Liver (tissue), 9 donors: ENCODE data around the gene STK40. TPM values are rescaled to one million over a fixed set of nuclear protein-coding genes. Genes with fewer than 3 reads are reported as not detected.

Experiments used
- DNase-seq: peaks from one replicate; pipeline ENCODE4 v3.0.0-alpha.2; 2017; ENCODE audit warnings: low spot score
- H3K27ac ChIP-seq, 2 donors: one replicate each; pipeline ENCODE4 v1.7.0; 2013; ENCODE audit warnings: inconsistent platforms in 2 of 2, low read length in 2 of 2, control low read depth in 1 of 2, low read depth in 1 of 2, mild to moderate bottlenecking in 1 of 2
- H3K27me3 ChIP-seq, 4 donors: one replicate each; pipeline versions ENCODE4 v1.6.1 to v1.7.0; 2013; ENCODE audit warnings: low read length in 3 of 4, inconsistent platforms in 1 of 4, mild to moderate bottlenecking in 1 of 4, moderate library complexity in 1 of 4; ENCODE audit not compliant: control insufficient read depth in 4 of 4, insufficient read depth in 4 of 4
- H3K36me3 ChIP-seq, 4 donors: one replicate each; pipeline versions ENCODE4 v1.6.1 to v1.7.0; 2013; ENCODE audit warnings: low read length in 3 of 4, mild to moderate bottlenecking in 3 of 4, low read depth in 1 of 4, moderate library complexity in 1 of 4; ENCODE audit not compliant: control insufficient read depth in 4 of 4, insufficient read depth in 3 of 4
- H3K4me1 ChIP-seq, 4 donors: one replicate each; pipeline versions ENCODE4 v1.6.1 to v1.7.0; 2013; ENCODE audit warnings: low read length in 3 of 4, mild to moderate bottlenecking in 3 of 4, moderate library complexity in 1 of 4; ENCODE audit not compliant: control insufficient read depth in 4 of 4, insufficient read depth in 4 of 4
- H3K4me3 ChIP-seq, 3 donors: one replicate each; pipeline versions ENCODE4 v1.6.1 to v1.7.0; 2013; ENCODE audit warnings: low read length in 3 of 3, control low read depth in 1 of 3, low read depth in 1 of 3, mild to moderate bottlenecking in 1 of 3
- H3K9ac ChIP-seq, 2 donors: one replicate each; pipeline ENCODE4 v1.7.0; 2013; ENCODE audit warnings: low read length in 2 of 2, mild to moderate bottlenecking in 2 of 2, moderate library complexity in 2 of 2, control low read depth in 1 of 2, low read depth in 1 of 2
- H3K9me3 ChIP-seq, 4 donors: one replicate each; pipeline versions ENCODE4 v1.6.1 to v1.7.0; 2013; ENCODE audit warnings: low read length in 3 of 4; ENCODE audit not compliant: control insufficient read depth in 4 of 4
- ATF3 ChIP-seq: IDR thresholded peaks from 2 replicates; pipeline ENCODE4 v1.6.1; 2016; ENCODE audit warnings: antibody characterized with exemption
- EGR1 ChIP-seq, 2 donors: IDR thresholded peaks; 2 replicates each; pipeline ENCODE4 v1.6.1; 2016 to 2018; ENCODE audit warnings: antibody characterized with exemption in 2 of 2, low read depth in 2 of 2
- FOXA1 ChIP-seq: IDR thresholded peaks from 2 replicates; pipeline ENCODE4 v1.6.1; 2016; ENCODE audit warnings: antibody characterized with exemption
- FOXA2 ChIP-seq: IDR thresholded peaks from 2 replicates; pipeline ENCODE4 v1.6.1; 2016; ENCODE audit warnings: antibody characterized with exemption
- GABPA ChIP-seq, 2 donors: IDR thresholded peaks in 1 of 2; conservative IDR thresholded peaks in 1 of 2; 2 replicates each; pipeline ENCODE4 v1.6.1; 2016; ENCODE audit warnings: antibody characterized with exemption in 2 of 2, mild to moderate bottlenecking in 1 of 2, moderate library complexity in 1 of 2
- HNF4A ChIP-seq, 2 donors: conservative IDR thresholded peaks; 2 replicates each; pipeline ENCODE4 v1.6.1; 2016; ENCODE audit warnings: antibody characterized with exemption in 2 of 2, mild to moderate bottlenecking in 2 of 2
- JUND ChIP-seq, 2 donors: IDR thresholded peaks; 2 replicates each; pipeline ENCODE4 v1.6.1; 2016; ENCODE audit warnings: antibody characterized with exemption in 2 of 2
- MAX ChIP-seq: IDR thresholded peaks from 2 replicates; pipeline ENCODE4 v1.6.1; 2016; ENCODE audit warnings: antibody characterized with exemption
- NR2F2 ChIP-seq: IDR thresholded peaks from 2 replicates; pipeline ENCODE4 v1.6.1; 2016; ENCODE audit warnings: antibody characterized with exemption
- RAD21 ChIP-seq, 2 donors: IDR thresholded peaks; 2 replicates each; pipeline ENCODE4 v1.6.1; 2016; ENCODE audit warnings: antibody characterized with exemption in 2 of 2, mild to moderate bottlenecking in 2 of 2
- RXRA ChIP-seq, 2 donors: IDR thresholded peaks; 2 replicates each; pipeline ENCODE4 v1.6.1; 2017 to 2018; ENCODE audit warnings: antibody characterized with exemption in 2 of 2, mild to moderate bottlenecking in 1 of 2
- SP1 ChIP-seq: IDR thresholded peaks from 2 replicates; pipeline ENCODE4 v1.6.1; 2018; ENCODE audit warnings: antibody characterized with exemption, mild to moderate bottlenecking
- TAF1 ChIP-seq: conservative IDR thresholded peaks from 2 replicates; pipeline ENCODE4 v1.6.1; 2016; ENCODE audit warnings: antibody characterized with exemption, mild to moderate bottlenecking
- YY1 ChIP-seq: IDR thresholded peaks from 2 replicates; pipeline ENCODE4 v1.6.1; 2016; ENCODE audit warnings: antibody characterized with exemption, mild to moderate bottlenecking
- ZBTB33 ChIP-seq: IDR thresholded peaks from 2 replicates; pipeline ENCODE4 v1.6.1; 2016; ENCODE audit warnings: antibody characterized with exemption
- WGBS: extraction: QIAGEN DNeasy Blood & Tissue Kit; methylation state at CpG from one replicate; pipeline ENCODE4 v1.1.7; 2013; 5-methylcytosine and 5-hydroxymethylcytosine counted together
- polyA plus RNA-seq, 2 donors: library from polyadenylated mRNA; stranded (reverse) in 1 of 2; unstranded in 1 of 2; fragments of 200-250 nt in 1 of 2; fragments of >200 nt in 1 of 2; fragmentation: Nextera tagmentation in 1 of 2; extraction: Ambion mirVana in 1 of 2; gene quantifications; one replicate each; pipeline versions ENCODE4 v1.2.1 to v1.2.3, GENCODE V29; 2013 to 2015
- total RNA-seq, 2 donors: library from RNA; depleted of rRNA; stranded (reverse); fragments of >200 nt; gene quantifications; one replicate each; pipeline ENCODE4 v1.2.3, GENCODE V29; 2014
- donor health status: healthy.
- donor health status: healthy.
- donor health status: healthy.
- donor health status: healthy.
- donor health status: healthy.

Gene STK40
- total and polyA plus RNA-seq, 4 donors: 13.0 to 26.8 (median 21.9) TPM

GRCh38 chr1:36380143-36380619, 5.5 kb downstream of the STK40 start:
- WGBS: 22% methylated on average over 5 of the region's 5 CpGs
- Histone ChIP-seq H3K4me1 (peaks cover 15 to 56% (median 47%) of the 10 kb centered on the region in 4 donors), H3K36me3 (peaks cover 0 to 3% (median 1%) of the 10 kb centered on the region in 4 donors), H3K27me3 (no peaks in the 10 kb centered on the region), H3K9ac (peak overlapping the region; percentile 34 to 50), H3K4me3 (no peak overlapping the region), H3K9me3 (no peaks in the 10 kb centered on the region), H3K27ac (peak overlapping the region; percentile 74 to 77)
- no peak for DNase-seq
- TF ChIP-seq NR2F2 (peak; percentile 41), EGR1 (IDR thresholded peaks at IDR 0.05; ENCODE audit: low read depth in 2 of 2) (no peak), GABPA (IDR thresholded peaks at IDR 0.05 in 1 of 2, conservative IDR thresholded peaks at IDR 0.05 in 1 of 2) (no peak), MAX (no peak), SP1 (peak; percentile 69), HNF4A (conservative IDR thresholded peaks at IDR 0.05) (peak; percentile 77 to 78), RXRA (IDR thresholded peaks at IDR 0.05) (peak; percentile 58 to 68), FOXA2 (no peak), JUND (IDR thresholded peaks at IDR 0.05) (peak in 1 of 2 donors; percentile 34)

- WGBS: 87% methylated on average over 4 of the region's 4 CpGs
- TF ChIP-seq SP1: no peak
- no peak for TF ChIP-seq NR2F2
- no peak for TF ChIP-seq YY1
- TF ChIP-seq MAX: no peak
- TF ChIP-seq ZBTB33: no peak
- no peak for TF ChIP-seq FOXA1
- TF ChIP-seq FOXA2: no peak
- no peak for TF ChIP-seq TAF1
- TF ChIP-seq HNF4A (conservative IDR thresholded peaks at IDR 0.05): no peak
- no peak for TF ChIP-seq JUND (IDR thresholded peaks at IDR 0.05)
- no peak for TF ChIP-seq EGR1 (IDR thresholded peaks at IDR 0.05; ENCODE audit: low read depth in 2 of 2)
- no peak overlapping the region for H3K4me3 ChIP-seq
Measured at GRCh38 chr1:36377791-36378492, 7.8 kb downstream of the STK40 start.

GRCh38 chr1:36372617-36373016, 13.1 kb downstream of the STK40 start:
- WGBS: 96% methylated on average over 3 of the region's 3 CpGs
- Histone ChIP-seq H3K36me3 (peaks cover 0 to 5% (median under 1%) of the 10 kb centered on the region in 4 donors), H3K9me3 (no peaks in the 10 kb centered on the region), H3K9ac (no peak overlapping the region), H3K4me3 (no peak overlapping the region), H3K27me3 (no peaks in the 10 kb centered on the region), H3K27ac (peak overlapping the region; percentile 85 to 91), H3K4me1 (peaks cover 11 to 35% (median 26%) of the 10 kb centered on the region in 4 donors)
- peak; percentile 57 for DNase-seq
- no peak for TF ChIP-seq GABPA (IDR thresholded peaks at IDR 0.05 in 1 of 2, conservative IDR thresholded peaks at IDR 0.05 in 1 of 2)
- TF ChIP-seq NR2F2: no peak
- TF ChIP-seq HNF4A (conservative IDR thresholded peaks at IDR 0.05): no peak
- no peak for TF ChIP-seq EGR1 (IDR thresholded peaks at IDR 0.05; ENCODE audit: low read depth in 2 of 2)
- no peak for TF ChIP-seq ATF3
- TF ChIP-seq RXRA (IDR thresholded peaks at IDR 0.05): no peak
- TF ChIP-seq FOXA1: no peak
- TF ChIP-seq YY1: no peak
- no peak for TF ChIP-seq FOXA2
- no peak for TF ChIP-seq ZBTB33
- TF ChIP-seq RAD21 (IDR thresholded peaks at IDR 0.05): no peak
- no peak for TF ChIP-seq TAF1
- no peak for TF ChIP-seq JUND (IDR thresholded peaks at IDR 0.05)
- TF ChIP-seq SP1: no peak

More at GRCh38 chr1:36377791-36378492, 7.8 kb downstream of the STK40 start:
- no peak for DNase-seq
- Histone ChIP-seq H3K9ac (no peak overlapping the region), H3K27me3 (no peaks in the 10 kb centered on the region), H3K36me3 (peaks cover 0 to 3% (median 1%) of the 10 kb centered on the region in 4 donors), H3K9me3 (no peaks in the 10 kb centered on the region), H3K4me1 (peaks cover 19 to 61% (median 51%) of the 10 kb centered on the region in 4 donors), H3K27ac (peak overlapping the region; percentile 7 to 23)
